ENCODE measurements around the gene PER3. TPM values are rescaled to one million over a fixed set of nuclear protein-coding genes. Genes with fewer than 3 reads are reported as not detected.

PER3 gene
- total and polyA plus RNA-seq, 9 of the 15 experiments (the other 6 are each of a cell fraction or from before 2014, with no cell fraction given), result 11.9 to 22.5 (median 14.6) TPM

DNA sequence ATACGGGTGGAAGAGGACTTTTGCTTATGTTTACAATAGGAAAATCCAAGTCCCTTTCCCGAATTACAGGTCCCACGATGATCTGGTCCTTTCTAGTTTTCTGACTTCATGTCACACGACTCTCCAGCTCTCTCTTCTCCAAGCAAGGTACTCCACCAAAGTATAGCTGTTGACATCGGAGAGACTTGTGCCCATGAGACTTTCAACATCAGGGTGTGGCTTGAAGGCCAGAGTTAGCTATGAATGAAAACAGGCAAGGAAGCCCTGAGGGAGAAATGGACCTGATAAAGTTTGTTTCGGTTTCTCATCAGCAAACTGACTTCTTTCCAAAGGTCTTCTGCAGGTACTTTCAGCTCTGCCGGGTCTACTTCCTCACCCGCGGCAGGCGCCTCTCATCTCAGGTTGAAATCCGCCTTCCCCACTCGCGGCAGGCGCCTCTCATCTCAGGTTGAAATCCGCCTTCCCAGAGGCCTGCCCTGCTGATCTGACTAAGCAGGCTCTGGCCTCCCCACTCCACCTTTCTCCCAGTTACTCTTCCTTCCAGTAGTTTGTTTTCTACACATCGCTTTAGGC lies 2.1 kb upstream of the PER3 start:
- in situ Hi-C loops (cut with MboI), result no loop called here
- H2AFZ ChIP-seq (ENCODE audit: low read depth, low read length), result no peak overlapping the region
- H3K27me3 ChIP-seq (ENCODE audit: control insufficient read depth in 2 of 2, insufficient read depth in 2 of 2, low read length in 2 of 2), result no peaks in the 10 kb centered on the region
- WGBS (ENCODE audit: insufficient coverage, low coverage, missing lambda C conversion rate), result 74% methylated on average over 16 of the region's 16 CpGs
- no peak overlapping the region for H3K4me3 ChIP-seq
- no peaks in the 10 kb centered on the region for H3K9me1 ChIP-seq (ENCODE audit: control insufficient read depth, insufficient read depth, low read length)
- POLR2A ChIA-PET, result interaction anchor here (1.0 to 1.9 kb wide), 3 partner anchors 11 to 38 kb away, joined by 3 to 6 read pairs (median 5); partner anchors contain the start of gene VAMP3
- BruUV-seq (replicated peaks), result no TSS peak
- H3K9me3 ChIP-seq (replicated peaks; ENCODE audit: control insufficient read depth, insufficient read depth, low read depth, low read length), result peaks cover 7% of the 10 kb centered on the region
- CTCF ChIA-PET (ENCODE audit: low intra/inter-chr PET ratio), result no interaction called here
- intact Hi-C loops (cut with micrococcal nuclease), result no loop called here
- no peak overlapping the region for H3K27ac ChIP-seq (ENCODE audit: extremely low read depth, low read depth, low read length)
- no peaks in the 10 kb centered on the region for H4K20me1 ChIP-seq (replicated peaks; ENCODE audit: control insufficient read depth, insufficient read depth, low read length)
- H3K9ac ChIP-seq (ENCODE audit: insufficient read depth in 1 of 2, low read depth in 2 of 2, low read length in 2 of 2), result no peak overlapping the region
- no peak for DNase-seq (ENCODE audit: extremely low read depth in 1 of 4, low spot score in 3 of 4)
- no peaks in the 10 kb centered on the region for H3K79me2 ChIP-seq (ENCODE audit: control insufficient read depth, insufficient read depth, low read length)
- no peak for ATAC-seq
- peaks cover 56% of the 10 kb centered on the region for H3K36me3 ChIP-seq (ENCODE audit: control insufficient read depth, insufficient read depth, low read length)
- H3K4me2 ChIP-seq (ENCODE audit: insufficient read depth, low read length), result no peak overlapping the region
- peaks cover 7 to 17% of the 10 kb centered on the region in 2 experiments; a peak in 4 of 5 replicates for H3K4me1 ChIP-seq (replicated peaks in 1 of 2; ENCODE audit: control insufficient read depth in 2 of 2, insufficient read depth in 2 of 2, low read length in 2 of 2)
- no peak for FAIRE-seq
- TF ChIP-seq ZNF175 (CRISPR knock-in tag; IDR thresholded peaks at IDR 0.05; ENCODE audit: low read depth), result no peak
- no peak for TF ChIP-seq SIN3A (IDR thresholded peaks at IDR 0.05; ENCODE audit: borderline replicate concordance in 2 of 2, control insufficient read depth in 1 of 2, low read depth in 2 of 2, low read length in 2 of 2)
- 0 out of 2 replicates have a peak, but pooled peaks have one; percentile 34 for TF ChIP-seq SUPT5H (IDR thresholded peaks at IDR 0.05)
- TF ChIP-seq, protein P1, sequence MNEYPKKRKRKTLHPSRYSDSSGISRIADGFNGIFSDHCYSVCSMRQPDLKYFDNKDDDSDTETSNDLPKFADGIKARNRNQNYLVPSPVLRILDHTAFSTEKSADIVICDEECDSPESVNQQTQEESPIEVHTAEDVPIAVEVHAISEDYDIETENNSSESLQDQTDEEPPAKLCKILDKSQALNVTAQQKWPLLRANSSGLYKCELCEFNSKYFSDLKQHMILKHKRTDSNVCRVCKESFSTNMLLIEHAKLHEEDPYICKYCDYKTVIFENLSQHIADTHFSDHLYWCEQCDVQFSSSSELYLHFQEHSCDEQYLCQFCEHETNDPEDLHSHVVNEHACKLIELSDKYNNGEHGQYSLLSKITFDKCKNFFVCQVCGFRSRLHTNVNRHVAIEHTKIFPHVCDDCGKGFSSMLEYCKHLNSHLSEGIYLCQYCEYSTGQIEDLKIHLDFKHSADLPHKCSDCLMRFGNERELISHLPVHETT (CRISPR knock-in tag; conservative IDR thresholded peaks at IDR 0.05 in 1 of 2, IDR thresholded peaks at IDR 0.05 in 1 of 2), result no peak
- TF ChIP-seq RBM25 (IDR thresholded peaks at IDR 0.05; ENCODE audit: low read depth, low read length, severe bottlenecking), result no peak
- TF ChIP-seq POLR2G (IDR thresholded peaks at IDR 0.05; ENCODE audit: low read depth, low read length), result 0 out of 2 replicates have a peak, but pooled peaks have one; percentile 28
- 0 out of 2 replicates have a peak, but pooled peaks have one; percentile 10 for TF ChIP-seq SPI1 (IDR thresholded peaks at IDR 0.05; ENCODE audit: borderline replicate concordance, low read depth, low read length)
- TF ChIP-seq CSDE1 (IDR thresholded peaks at IDR 0.05), result no peak
- TF ChIP-seq, protein P2, sequence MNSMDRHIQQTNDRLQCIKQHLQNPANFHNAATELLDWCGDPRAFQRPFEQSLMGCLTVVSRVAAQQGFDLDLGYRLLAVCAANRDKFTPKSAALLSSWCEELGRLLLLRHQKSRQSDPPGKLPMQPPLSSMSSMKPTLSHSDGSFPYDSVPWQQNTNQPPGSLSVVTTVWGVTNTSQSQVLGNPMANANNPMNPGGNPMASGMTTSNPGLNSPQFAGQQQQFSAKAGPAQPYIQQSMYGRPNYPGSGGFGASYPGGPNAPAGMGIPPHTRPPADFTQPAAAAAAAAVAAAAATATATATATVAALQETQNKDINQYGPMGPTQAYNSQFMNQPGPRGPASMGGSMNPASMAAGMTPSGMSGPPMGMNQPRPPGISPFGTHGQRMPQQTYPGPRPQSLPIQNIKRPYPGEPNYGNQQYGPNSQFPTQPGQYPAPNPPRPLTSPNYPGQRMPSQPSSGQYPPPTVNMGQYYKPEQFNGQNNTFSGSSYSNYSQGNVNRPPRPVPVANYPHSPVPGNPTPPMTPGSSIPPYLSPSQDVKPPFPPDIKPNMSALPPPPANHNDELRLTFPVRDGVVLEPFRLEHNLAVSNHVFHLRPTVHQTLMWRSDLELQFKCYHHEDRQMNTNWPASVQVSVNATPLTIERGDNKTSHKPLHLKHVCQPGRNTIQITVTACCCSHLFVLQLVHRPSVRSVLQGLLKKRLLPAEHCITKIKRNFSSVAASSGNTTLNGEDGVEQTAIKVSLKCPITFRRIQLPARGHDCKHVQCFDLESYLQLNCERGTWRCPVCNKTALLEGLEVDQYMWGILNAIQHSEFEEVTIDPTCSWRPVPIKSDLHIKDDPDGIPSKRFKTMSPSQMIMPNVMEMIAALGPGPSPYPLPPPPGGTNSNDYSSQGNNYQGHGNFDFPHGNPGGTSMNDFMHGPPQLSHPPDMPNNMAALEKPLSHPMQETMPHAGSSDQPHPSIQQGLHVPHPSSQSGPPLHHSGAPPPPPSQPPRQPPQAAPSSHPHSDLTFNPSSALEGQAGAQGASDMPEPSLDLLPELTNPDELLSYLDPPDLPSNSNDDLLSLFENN (IDR thresholded peaks at IDR 0.05; ENCODE audit: low read depth in 2 of 2, low read length in 2 of 2), result no peak
- TF ChIP-seq, protein P3, sequence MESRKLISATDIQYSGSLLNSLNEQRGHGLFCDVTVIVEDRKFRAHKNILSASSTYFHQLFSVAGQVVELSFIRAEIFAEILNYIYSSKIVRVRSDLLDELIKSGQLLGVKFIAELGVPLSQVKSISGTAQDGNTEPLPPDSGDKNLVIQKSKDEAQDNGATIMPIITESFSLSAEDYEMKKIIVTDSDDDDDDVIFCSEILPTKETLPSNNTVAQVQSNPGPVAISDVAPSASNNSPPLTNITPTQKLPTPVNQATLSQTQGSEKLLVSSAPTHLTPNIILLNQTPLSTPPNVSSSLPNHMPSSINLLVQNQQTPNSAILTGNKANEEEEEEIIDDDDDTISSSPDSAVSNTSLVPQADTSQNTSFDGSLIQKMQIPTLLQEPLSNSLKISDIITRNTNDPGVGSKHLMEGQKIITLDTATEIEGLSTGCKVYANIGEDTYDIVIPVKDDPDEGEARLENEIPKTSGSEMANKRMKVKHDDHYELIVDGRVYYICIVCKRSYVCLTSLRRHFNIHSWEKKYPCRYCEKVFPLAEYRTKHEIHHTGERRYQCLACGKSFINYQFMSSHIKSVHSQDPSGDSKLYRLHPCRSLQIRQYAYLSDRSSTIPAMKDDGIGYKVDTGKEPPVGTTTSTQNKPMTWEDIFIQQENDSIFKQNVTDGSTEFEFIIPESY (CRISPR knock-in tag; IDR thresholded peaks at IDR 0.05), result peak; percentile 71
- no peak for TF ChIP-seq BRF1 (IDR thresholded peaks at IDR 0.05; ENCODE audit: borderline replicate concordance, extremely low read depth, insufficient read length)
- no peak for TF ChIP-seq ZBED1 (IDR thresholded peaks at IDR 0.05)
- no peak for TF ChIP-seq PHB (CRISPR knock-in tag; IDR thresholded peaks at IDR 0.05)
- TF ChIP-seq NR2C1 (IDR thresholded peaks at IDR 0.05), result no peak
- no peak for TF ChIP-seq NR2C1 (tag; IDR thresholded peaks at IDR 0.05)

All from K562 (cell line).